HCT116 (cell line): Measurements from ENCODE around the gene TENM4. TPM values are rescaled to one million over a fixed set of nuclear protein-coding genes. Genes with fewer than 3 reads are reported as not detected.

Experiments used
- ATAC-seq: fragments of 200-7000 bp; cut with Tn5 transposase; 2 replicates; pipeline ENCODE4 v1.9.1; 2020; ENCODE audit warnings: mild to moderate bottlenecking, moderate library complexity
- BruUV-seq: library from RNA; stranded (reverse); fragments of 400-500 nt; replicated peaks from 2 replicates; lab custom pipeline; 2021; lab: Mats Ljungman, UMichigan
- CTCF ChIA-PET: fragments of 300-600 bp; sonication (Branson Sonifier 250); formaldehyde crosslinking; loops from one replicate; lab custom pipeline; 2021; ENCODE audit warnings: antibody characterized with exemption; lab: Charles Lee
- POLR2A ChIA-PET: fragments of 300-600, 350-600 bp; sonication (Branson Sonifier 250); formaldehyde crosslinking; loops from one replicate; lab custom pipeline; 2021; ENCODE audit warnings: antibody characterized with exemption; lab: Charles Lee
- RAD21 ChIA-PET, 2 experiments: fragments of 300-600 bp; sonication (Branson Sonifier 250); formaldehyde crosslinking; loops; one replicate each; lab custom pipeline; 2023; ENCODE audit warnings: low total read pairs in 2 of 2; ENCODE audit not compliant: uncharacterized antibody in 2 of 2, unreplicated experiment in 2 of 2, low non-redundant PET in 1 of 2; lab: Charles Lee
- DNase-seq: peaks from one replicate; pipeline ENCODE4 v3.0.0-alpha.2; 2010; ENCODE audit warnings: low read depth, low spot score
- H2AFZ ChIP-seq: fragments of 200-600 bp; shearing (Covaris generic), sonication (generic); 2 replicates; pipeline ENCODE4 v1.6.1; 2017; ENCODE audit warnings: low read depth, mixed run types, mixed read lengths, antibody characterized with exemption, low read length; ENCODE audit not compliant: poor library complexity, severe bottlenecking
- H3K27ac ChIP-seq: 2 replicates; pipeline ENCODE4 v1.5.1; 2012; ENCODE audit warnings: low read depth, low read length
- H3K27me3 ChIP-seq: fragments of 200-600 bp; sonication (generic); 2 replicates; pipeline ENCODE4 v1.6.1; 2016; ENCODE audit warnings: mixed run types, low read length, mixed read lengths; ENCODE audit not compliant: insufficient read depth
- H3K36me3 ChIP-seq, 2 experiments: fragments of 200-500 bp in 1 of 2; fragments of 200-600 bp in 1 of 2; sonication (Bioruptor generic) in 1 of 2; sonication (generic) in 1 of 2; 2 replicates each; pipeline versions ENCODE4 v1.5.1 to v1.6.1; 2014 to 2016; ENCODE audit warnings: low read length in 2 of 2, inconsistent platforms in 1 of 2, mixed read lengths in 1 of 2, mixed run types in 1 of 2; ENCODE audit not compliant: insufficient read depth in 2 of 2, control insufficient read depth in 1 of 2
- H3K4me1 ChIP-seq, 2 experiments: fragments of 200-600 bp in 1 of 2; sonication (generic) in 1 of 2; 2 replicates each; pipeline versions ENCODE4 v1.5.1 to v1.6.1; 2012 to 2017; ENCODE audit warnings: low read length in 2 of 2, inconsistent platforms in 1 of 2, mild to moderate bottlenecking in 1 of 2, mixed read lengths in 1 of 2, mixed run types in 1 of 2, moderate library complexity in 1 of 2; ENCODE audit not compliant: insufficient read depth in 2 of 2, control insufficient read depth in 1 of 2
- H3K4me2 ChIP-seq: fragments of 200-600 bp; sonication (generic); 2 replicates; pipeline ENCODE4 v1.6.1; 2017; ENCODE audit warnings: mixed run types, low read length, mixed read lengths
- H3K4me3 ChIP-seq, 2 experiments: fragments of 200-600 bp in 1 of 2; sonication (generic) in 1 of 2; replicated peaks in 1 of 2; 2 replicates each; pipeline ENCODE4 v1.5.1; 2011 to 2016; ENCODE audit warnings: low read length in 2 of 2, control low read depth in 1 of 2, low read depth in 1 of 2, mild to moderate bottlenecking in 1 of 2, mixed read lengths in 1 of 2, mixed run types in 1 of 2
- H3K79me2 ChIP-seq: fragments of 200-600 bp; sonication (generic); 2 replicates; pipeline ENCODE4 v1.6.1; 2017; ENCODE audit warnings: mild to moderate bottlenecking, mixed run types, low read length, moderate library complexity, mixed read lengths; ENCODE audit not compliant: insufficient read depth
- H3K9ac ChIP-seq: fragments of 200-600 bp; sonication (generic); 2 replicates; pipeline ENCODE4 v1.6.1; 2016; ENCODE audit warnings: low read length, mixed read lengths
- H3K9me2 ChIP-seq: fragments of 200-600 bp; sonication (generic), shearing (Covaris generic); 2 replicates; pipeline ENCODE4 v1.6.1; 2017; ENCODE audit warnings: mixed run types, mild to moderate bottlenecking, moderate library complexity; ENCODE audit not compliant: insufficient read depth
- H3K9me3 ChIP-seq, 2 experiments: fragments of 200-500 bp in 1 of 2; fragments of 200-600 bp in 1 of 2; sonication (Bioruptor generic) in 1 of 2; sonication (generic) in 1 of 2; 2 replicates each; pipeline ENCODE4 v1.6.1; 2014 to 2017; ENCODE audit warnings: low read length in 2 of 2, mixed read lengths in 2 of 2, inconsistent platforms in 1 of 2, low read depth in 1 of 2, mild to moderate bottlenecking in 1 of 2, mixed run types in 1 of 2, moderate library complexity in 1 of 2; ENCODE audit not compliant: control insufficient read depth in 1 of 2, insufficient read depth in 1 of 2
- H4K20me1 ChIP-seq: fragments of 200-600 bp; sonication (generic), shearing (Covaris generic); 2 replicates; pipeline ENCODE4 v1.6.1; 2017; ENCODE audit warnings: mixed run types, mild to moderate bottlenecking, moderate library complexity; ENCODE audit not compliant: insufficient read depth
- CBX3 ChIP-seq: IDR thresholded peaks from 2 replicates; pipeline ENCODE4 v1.6.1; 2012; ENCODE audit warnings: low read depth
- FOSL1 ChIP-seq: IDR thresholded peaks from 2 replicates; pipeline ENCODE4 v1.6.1; 2012; ENCODE audit warnings: low read depth
- JUND ChIP-seq: IDR thresholded peaks from 2 replicates; pipeline ENCODE4 v1.6.1; 2012
- POLR2AphosphoS5 ChIP-seq: IDR thresholded peaks from 2 replicates; pipeline ENCODE4 v1.6.1; 2011; ENCODE audit warnings: mild to moderate bottlenecking, low read depth, low read length, moderate library complexity
- ZFX ChIP-seq: fragments of 450-650 bp; IDR thresholded peaks from 2 replicates; pipeline ENCODE4 v1.6.1; 2017
- ZNF274 ChIP-seq: fragments of 200-500 bp; sonication (Bioruptor generic); IDR thresholded peaks from 2 replicates; pipeline ENCODE4 v1.6.1; 2014; ENCODE audit warnings: mild to moderate bottlenecking, low read depth, low read length, inconsistent platforms
- intact Hi-C: fragments of 100-400 bp; cut with micrococcal nuclease; formaldehyde crosslinking; loops from 2 replicates; pipeline ENCODE4 v1.10.0; 2022
- total RNA-seq: library from RNA; stranded (reverse); gene quantifications from one replicate; pipeline ENCODE4 v1.2.1, GENCODE V29; 2021; ENCODE audit not compliant: unreplicated experiment
- TF ChIP-seq, protein P1 (sequence below): IDR thresholded peaks from 2 replicates; pipeline ENCODE4 v1.6.1; 2012; ENCODE audit warnings: low read depth
- TF ChIP-seq, protein P2 (sequence below), 3 experiments: fragments of 200-600 bp in 1 of 3; sonication (generic) in 1 of 3; IDR thresholded peaks in 2 of 3; conservative IDR thresholded peaks in 1 of 3; 2 replicates each; pipeline ENCODE4 v1.5.1; 2012 to 2017; ENCODE audit warnings: low read depth in 2 of 3, low read length in 2 of 3, antibody characterized with exemption in 1 of 3, borderline replicate concordance in 1 of 3, control low read depth in 1 of 3, mild to moderate bottlenecking in 1 of 3, mixed read lengths in 1 of 3, mixed run types in 1 of 3, moderate library complexity in 1 of 3; ENCODE audit not compliant: insufficient read depth in 1 of 3

TENM4 gene
- total RNA-seq, 1 experiment from 2014 or later, result 0.05 TPM

DNA sequence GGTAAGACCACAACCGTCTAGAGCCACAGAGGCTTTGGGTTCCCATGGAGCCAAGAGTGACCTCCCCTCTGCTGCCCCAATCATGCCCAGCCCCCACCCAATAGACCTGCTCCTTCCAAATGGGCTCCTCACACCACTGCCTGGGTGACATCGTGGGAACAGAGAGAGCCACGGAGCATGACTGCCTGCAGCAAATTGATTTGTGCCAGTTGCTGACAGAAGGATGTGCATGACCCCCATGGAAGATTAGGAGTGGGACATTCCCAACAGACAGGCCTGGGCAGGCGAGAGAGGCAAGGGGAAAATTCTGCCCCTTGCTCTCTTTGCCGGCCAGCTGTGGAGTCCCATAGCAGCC, 88.5 kb downstream of the TENM4 start (continued):
- TF ChIP-seq, protein P1, sequence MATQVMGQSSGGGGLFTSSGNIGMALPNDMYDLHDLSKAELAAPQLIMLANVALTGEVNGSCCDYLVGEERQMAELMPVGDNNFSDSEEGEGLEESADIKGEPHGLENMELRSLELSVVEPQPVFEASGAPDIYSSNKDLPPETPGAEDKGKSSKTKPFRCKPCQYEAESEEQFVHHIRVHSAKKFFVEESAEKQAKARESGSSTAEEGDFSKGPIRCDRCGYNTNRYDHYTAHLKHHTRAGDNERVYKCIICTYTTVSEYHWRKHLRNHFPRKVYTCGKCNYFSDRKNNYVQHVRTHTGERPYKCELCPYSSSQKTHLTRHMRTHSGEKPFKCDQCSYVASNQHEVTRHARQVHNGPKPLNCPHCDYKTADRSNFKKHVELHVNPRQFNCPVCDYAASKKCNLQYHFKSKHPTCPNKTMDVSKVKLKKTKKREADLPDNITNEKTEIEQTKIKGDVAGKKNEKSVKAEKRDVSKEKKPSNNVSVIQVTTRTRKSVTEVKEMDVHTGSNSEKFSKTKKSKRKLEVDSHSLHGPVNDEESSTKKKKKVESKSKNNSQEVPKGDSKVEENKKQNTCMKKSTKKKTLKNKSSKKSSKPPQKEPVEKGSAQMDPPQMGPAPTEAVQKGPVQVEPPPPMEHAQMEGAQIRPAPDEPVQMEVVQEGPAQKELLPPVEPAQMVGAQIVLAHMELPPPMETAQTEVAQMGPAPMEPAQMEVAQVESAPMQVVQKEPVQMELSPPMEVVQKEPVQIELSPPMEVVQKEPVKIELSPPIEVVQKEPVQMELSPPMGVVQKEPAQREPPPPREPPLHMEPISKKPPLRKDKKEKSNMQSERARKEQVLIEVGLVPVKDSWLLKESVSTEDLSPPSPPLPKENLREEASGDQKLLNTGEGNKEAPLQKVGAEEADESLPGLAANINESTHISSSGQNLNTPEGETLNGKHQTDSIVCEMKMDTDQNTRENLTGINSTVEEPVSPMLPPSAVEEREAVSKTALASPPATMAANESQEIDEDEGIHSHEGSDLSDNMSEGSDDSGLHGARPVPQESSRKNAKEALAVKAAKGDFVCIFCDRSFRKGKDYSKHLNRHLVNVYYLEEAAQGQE, result no peak
- no peak for TF ChIP-seq POLR2AphosphoS5
- TF ChIP-seq FOSL1, result no peak
- TF ChIP-seq ZFX, result no peak

DNA sequence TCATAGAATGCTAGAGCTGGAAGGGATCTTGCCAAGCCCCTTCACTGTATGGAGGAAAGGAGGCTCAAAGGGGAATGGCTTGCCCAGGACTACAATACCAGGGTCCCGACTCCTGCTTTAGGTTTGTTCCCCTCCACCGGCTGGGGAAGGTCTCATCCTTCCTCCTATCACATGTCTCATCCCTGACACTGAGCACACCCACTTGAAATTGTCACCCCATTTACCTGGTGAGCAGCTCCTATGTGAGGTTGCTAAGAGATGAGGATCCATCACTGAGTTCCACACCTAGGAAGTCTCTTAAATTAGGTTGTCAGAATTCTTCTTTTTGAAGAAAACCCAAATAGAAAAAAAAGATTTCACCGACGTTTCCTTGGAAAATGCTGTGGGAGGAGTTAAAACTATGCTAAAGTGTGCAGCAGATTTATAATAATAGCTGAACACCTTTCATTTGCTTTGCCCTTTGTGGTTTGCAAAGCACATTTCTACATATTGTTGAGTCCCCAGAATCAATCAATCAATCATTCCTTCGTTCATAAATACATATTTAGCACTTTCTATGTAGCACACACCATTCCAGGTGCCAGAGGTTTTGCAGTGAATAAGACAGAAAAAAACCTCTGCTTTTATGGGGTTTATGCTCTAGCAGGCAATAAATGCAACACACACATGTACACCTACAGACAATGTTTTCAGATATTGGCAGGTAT, 91.7 kb downstream of the TENM4 start:
- Histone ChIP-seq H3K4me2 (no peak overlapping the region), H3K36me3 (no peaks in the 10 kb centered on the region), H3K9ac (no peak overlapping the region), H2AFZ (no peak overlapping the region), H3K9me2 (no peaks in the 10 kb centered on the region), H3K27ac (no peak overlapping the region), H3K4me3 (no peak overlapping the region), H3K9me3 (no peaks in the 10 kb centered on the region), H4K20me1 (no peaks in the 10 kb centered on the region), H3K79me2 (no peaks in the 10 kb centered on the region), H3K27me3 (peaks cover 18% of the 10 kb centered on the region), H3K4me1 (no peaks in the 10 kb centered on the region)
- POLR2A ChIA-PET, result no interaction called here
- intact Hi-C loops, result no loop called here
- no TSS peak for BruUV-seq
- CTCF ChIA-PET, result no interaction called here
- TF ChIP-seq POLR2AphosphoS5 (no peak), JUND (no peak), ZFX (no peak), ZNF274 (no peak), CBX3 (no peak)
- TF ChIP-seq, protein P2, sequence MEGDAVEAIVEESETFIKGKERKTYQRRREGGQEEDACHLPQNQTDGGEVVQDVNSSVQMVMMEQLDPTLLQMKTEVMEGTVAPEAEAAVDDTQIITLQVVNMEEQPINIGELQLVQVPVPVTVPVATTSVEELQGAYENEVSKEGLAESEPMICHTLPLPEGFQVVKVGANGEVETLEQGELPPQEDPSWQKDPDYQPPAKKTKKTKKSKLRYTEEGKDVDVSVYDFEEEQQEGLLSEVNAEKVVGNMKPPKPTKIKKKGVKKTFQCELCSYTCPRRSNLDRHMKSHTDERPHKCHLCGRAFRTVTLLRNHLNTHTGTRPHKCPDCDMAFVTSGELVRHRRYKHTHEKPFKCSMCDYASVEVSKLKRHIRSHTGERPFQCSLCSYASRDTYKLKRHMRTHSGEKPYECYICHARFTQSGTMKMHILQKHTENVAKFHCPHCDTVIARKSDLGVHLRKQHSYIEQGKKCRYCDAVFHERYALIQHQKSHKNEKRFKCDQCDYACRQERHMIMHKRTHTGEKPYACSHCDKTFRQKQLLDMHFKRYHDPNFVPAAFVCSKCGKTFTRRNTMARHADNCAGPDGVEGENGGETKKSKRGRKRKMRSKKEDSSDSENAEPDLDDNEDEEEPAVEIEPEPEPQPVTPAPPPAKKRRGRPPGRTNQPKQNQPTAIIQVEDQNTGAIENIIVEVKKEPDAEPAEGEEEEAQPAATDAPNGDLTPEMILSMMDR (IDR thresholded peaks at IDR 0.05 in 2 of 3, conservative IDR thresholded peaks at IDR 0.05 in 1 of 3; ENCODE audit: borderline replicate concordance in 1 of 3, insufficient read depth in 1 of 3, low read depth in 2 of 3, low read length in 2 of 3), result no peak
- RAD21 ChIA-PET, result no interaction called here
- ATAC-seq (no peak), DNase-seq (no peak)
